Keratinocyte (primary cell): ENCODE results near the gene TTC39C. TPM values are rescaled to one million over a fixed set of nuclear protein-coding genes. Genes with fewer than 3 reads are reported as not detected.

Experiments used
- DNase-seq: peaks from one replicate; pipeline ENCODE4 v3.0.0-alpha.2; 2011; ENCODE audit warnings: low read depth, missing footprints, low spot score
- FAIRE-seq: peaks from 2 replicates; lab custom pipeline; 2011; peaks lifted over from hg19 to GRCh38; lab: Jason Lieb, UNC
- H2AFZ ChIP-seq: 2 replicates; pipeline ENCODE4 v1.6.0; 2012; ENCODE audit warnings: low read length, control low read depth, inconsistent platforms; ENCODE audit not compliant: control insufficient read depth
- H3K27ac ChIP-seq: 2 replicates; pipeline ENCODE4 v1.5.1; 2011; ENCODE audit warnings: low read length; ENCODE audit not compliant: control insufficient read depth, insufficient read depth
- H3K27me3 ChIP-seq: 3 replicates; pipeline ENCODE4 v1.6.0; 2011; ENCODE audit warnings: low read length; ENCODE audit not compliant: control insufficient read depth, insufficient read depth; ENCODE audit errors: extremely low read depth
- H3K36me3 ChIP-seq, 2 experiments: 2 replicates in 1 of 2; 3 replicates in 1 of 2; pipeline ENCODE4 v1.5.1; 2011; ENCODE audit warnings: low read length in 2 of 2, mild to moderate bottlenecking in 1 of 2; ENCODE audit not compliant: control insufficient read depth in 2 of 2, insufficient read depth in 2 of 2; ENCODE audit errors: extremely low read depth in 1 of 2
- H3K4me1 ChIP-seq: 3 replicates; pipeline ENCODE4 v1.5.1; 2011; ENCODE audit warnings: low read length; ENCODE audit not compliant: control insufficient read depth, insufficient read depth; ENCODE audit errors: extremely low read depth
- H3K4me2 ChIP-seq: 3 replicates; pipeline ENCODE4 v1.6.0; 2011; ENCODE audit warnings: low read depth, low read length; ENCODE audit not compliant: control insufficient read depth, insufficient read depth; ENCODE audit errors: extremely low read depth
- H3K4me3 ChIP-seq, 3 experiments: fragments of 200-600 bp in 1 of 3; sonication (generic) in 1 of 3; 2 replicates in 2 of 3; 3 replicates in 1 of 3; pipeline ENCODE4 v1.5.1; 2011 to 2016; ENCODE audit warnings: low read length in 3 of 3, mild to moderate bottlenecking in 3 of 3, control low read depth in 2 of 3, inconsistent platforms in 1 of 3, low read depth in 1 of 3, mixed read lengths in 1 of 3, mixed run types in 1 of 3, moderate library complexity in 1 of 3; ENCODE audit not compliant: control insufficient read depth in 2 of 3, insufficient read depth in 2 of 3; ENCODE audit errors: extremely low read depth in 1 of 3
- H3K79me2 ChIP-seq: 2 replicates; pipeline ENCODE4 v1.6.0; 2012; ENCODE audit warnings: low read length; ENCODE audit not compliant: control insufficient read depth, insufficient read depth
- H3K9ac ChIP-seq: 3 replicates; pipeline ENCODE4 v1.6.0; 2011; ENCODE audit warnings: low read length; ENCODE audit not compliant: control insufficient read depth, insufficient read depth; ENCODE audit errors: extremely low read depth
- H3K9me1 ChIP-seq: 3 replicates; pipeline ENCODE4 v1.6.0; 2011; ENCODE audit warnings: low read length; ENCODE audit not compliant: control insufficient read depth, insufficient read depth; ENCODE audit errors: extremely low read depth
- H3K9me3 ChIP-seq: 2 replicates; pipeline ENCODE4 v1.5.1; 2012; ENCODE audit warnings: low read depth, low read length; ENCODE audit not compliant: control insufficient read depth
- H4K20me1 ChIP-seq: 3 replicates; pipeline ENCODE4 v1.6.0; 2011; ENCODE audit warnings: low read length; ENCODE audit not compliant: control insufficient read depth, insufficient read depth; ENCODE audit errors: extremely low read depth
- EZH2 ChIP-seq: IDR thresholded peaks from one replicate; pipeline ENCODE4 v1.6.1; 2012; ENCODE audit warnings: inconsistent platforms, mild to moderate bottlenecking, low read length, moderate library complexity
- dilution Hi-C: fragments of 300-500 bp; cut with MboI; formaldehyde crosslinking; loops from one replicate; pipeline ENCODE4 v1.7.0; 2020; ENCODE audit warnings: low sequenced_read_pairs; ENCODE audit not compliant: extremely low pct_ligation_motif_present
- polyA plus RNA-seq, 5 experiments: library from polyadenylated mRNA; depleted of rRNA in 3 of 5; stranded (reverse) in 3 of 5; stranded (forward) in 1 of 5; unstranded in 1 of 5; fragments of >200 nt; gene quantifications; 1 replicate in 1 of 5; 2 replicates in 3 of 5; 3 replicates in 1 of 5; pipeline versions ENCODE4 v1.2.1 to v1.2.3, GENCODE V29; 2011 to 2012; ENCODE audit warnings: missing spikeins in 2 of 5, low read depth in 1 of 5, low replicate concordance in 1 of 5
- TF ChIP-seq, protein P1 (sequence below), 3 experiments: IDR thresholded peaks in 1 of 3; conservative IDR thresholded peaks in 1 of 3; optimal IDR thresholded peaks in 1 of 3; 2 replicates in 2 of 3; 3 replicates in 1 of 3; pipeline versions ENCODE3 to v1.5.1; 2011; ENCODE audit warnings: low read length in 3 of 3, mild to moderate bottlenecking in 3 of 3, moderate library complexity in 2 of 3, control low read depth in 1 of 3, inconsistent platforms in 1 of 3; ENCODE audit not compliant: insufficient read depth in 2 of 3; ENCODE audit errors: extremely low read depth in 1 of 3

TTC39C gene
- polyA plus RNA-seq, 1 donor (not counting 4 experiments of a cell fraction or from before 2014, with no cell fraction given): 26.8 TPM

GRCh38 chr18:24138789-24139616 lies 124.4 kb downstream of the TTC39C start, which contains the start of gene CABYR:
Gene CABYR, plus strand, starts transcription at chr18:24139062. Its CDS starts 4,053 bp downstream, at chr18:24143115.
- Histone ChIP-seq H3K9me1 (no peaks in the 10 kb centered on the region), H3K9ac (peak within 1 kb of the TSS; percentile 71), H3K4me3 (peak within 1 kb of the TSS; percentile 61 to 73 (median 66)), H2AFZ (peak within 1 kb of the TSS; percentile 96), H3K4me1 (peaks cover 9% of the 10 kb centered on the region), H3K9me3 (no peaks in the 10 kb centered on the region), H3K27me3 (no peaks in the 10 kb centered on the region), H3K36me3 (no peaks in the 10 kb centered on the region), H4K20me1 (no peaks in the 10 kb centered on the region), H3K4me2 (peak within 1 kb of the TSS; percentile 92), H3K27ac (peak within 1 kb of the TSS; percentile 81), H3K79me2 (no peaks in the 10 kb centered on the region)
- no peak for TF ChIP-seq EZH2
- TF ChIP-seq, protein P1, sequence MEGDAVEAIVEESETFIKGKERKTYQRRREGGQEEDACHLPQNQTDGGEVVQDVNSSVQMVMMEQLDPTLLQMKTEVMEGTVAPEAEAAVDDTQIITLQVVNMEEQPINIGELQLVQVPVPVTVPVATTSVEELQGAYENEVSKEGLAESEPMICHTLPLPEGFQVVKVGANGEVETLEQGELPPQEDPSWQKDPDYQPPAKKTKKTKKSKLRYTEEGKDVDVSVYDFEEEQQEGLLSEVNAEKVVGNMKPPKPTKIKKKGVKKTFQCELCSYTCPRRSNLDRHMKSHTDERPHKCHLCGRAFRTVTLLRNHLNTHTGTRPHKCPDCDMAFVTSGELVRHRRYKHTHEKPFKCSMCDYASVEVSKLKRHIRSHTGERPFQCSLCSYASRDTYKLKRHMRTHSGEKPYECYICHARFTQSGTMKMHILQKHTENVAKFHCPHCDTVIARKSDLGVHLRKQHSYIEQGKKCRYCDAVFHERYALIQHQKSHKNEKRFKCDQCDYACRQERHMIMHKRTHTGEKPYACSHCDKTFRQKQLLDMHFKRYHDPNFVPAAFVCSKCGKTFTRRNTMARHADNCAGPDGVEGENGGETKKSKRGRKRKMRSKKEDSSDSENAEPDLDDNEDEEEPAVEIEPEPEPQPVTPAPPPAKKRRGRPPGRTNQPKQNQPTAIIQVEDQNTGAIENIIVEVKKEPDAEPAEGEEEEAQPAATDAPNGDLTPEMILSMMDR (optimal IDR thresholded peaks at IDR 0.05 in 1 of 3, IDR thresholded peaks at IDR 0.05 in 1 of 3, conservative IDR thresholded peaks at IDR 0.05 in 1 of 3; ENCODE audit: extremely low read depth in 1 of 3, insufficient read depth in 2 of 3, low read length in 3 of 3): no peak
- dilution Hi-C loops: no loop called here
- DNase-seq (peak; percentile 11), FAIRE-seq (peak; percentile 64)

DNA sequence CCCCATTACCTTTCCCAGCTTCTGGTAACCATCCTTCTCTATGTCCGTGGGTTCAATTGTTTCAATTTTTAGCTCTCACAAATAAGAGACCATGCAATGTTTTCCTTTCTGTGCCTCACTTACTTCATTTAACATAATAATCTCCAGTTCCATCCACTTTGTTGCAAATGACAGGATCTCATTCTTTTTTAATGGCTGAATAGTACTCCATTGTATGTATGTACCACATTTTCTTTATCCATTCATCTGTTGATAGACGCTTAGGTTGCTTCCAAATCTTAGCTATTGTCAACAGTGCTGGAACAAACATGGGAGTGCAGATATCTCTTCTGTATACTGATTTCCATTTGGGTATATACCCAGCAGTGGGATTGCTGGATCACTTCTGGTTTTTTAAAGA lies 126.1 kb downstream of the TTC39C start:
- dilution Hi-C loops: no loop called here

More for the DNA sequence above, 126.1 kb downstream of the TTC39C start:
- DNase-seq (no peak), FAIRE-seq (no peak)
- Histone ChIP-seq H3K79me2 (no peaks in the 10 kb centered on the region), H3K9me1 (no peaks in the 10 kb centered on the region), H3K9me3 (no peaks in the 10 kb centered on the region), H4K20me1 (no peaks in the 10 kb centered on the region), H3K4me2 (no peak overlapping the region), H3K36me3 (no peaks in the 10 kb centered on the region), H3K9ac (no peak overlapping the region), H3K4me3 (no peak overlapping the region), H3K4me1 (peaks cover 9% of the 10 kb centered on the region), H3K27me3 (no peaks in the 10 kb centered on the region), H3K27ac (no peak overlapping the region), H2AFZ (no peak overlapping the region)
- TF ChIP-seq, protein P1 (optimal IDR thresholded peaks at IDR 0.05 in 1 of 3, IDR thresholded peaks at IDR 0.05 in 1 of 3, conservative IDR thresholded peaks at IDR 0.05 in 1 of 3; ENCODE audit: extremely low read depth in 1 of 3, insufficient read depth in 2 of 3, low read length in 3 of 3): no peak
- TF ChIP-seq EZH2: no peak
